Measurements from ENCODE around the gene BLOC1S5.

The BLOC1S5 gene

DNA sequence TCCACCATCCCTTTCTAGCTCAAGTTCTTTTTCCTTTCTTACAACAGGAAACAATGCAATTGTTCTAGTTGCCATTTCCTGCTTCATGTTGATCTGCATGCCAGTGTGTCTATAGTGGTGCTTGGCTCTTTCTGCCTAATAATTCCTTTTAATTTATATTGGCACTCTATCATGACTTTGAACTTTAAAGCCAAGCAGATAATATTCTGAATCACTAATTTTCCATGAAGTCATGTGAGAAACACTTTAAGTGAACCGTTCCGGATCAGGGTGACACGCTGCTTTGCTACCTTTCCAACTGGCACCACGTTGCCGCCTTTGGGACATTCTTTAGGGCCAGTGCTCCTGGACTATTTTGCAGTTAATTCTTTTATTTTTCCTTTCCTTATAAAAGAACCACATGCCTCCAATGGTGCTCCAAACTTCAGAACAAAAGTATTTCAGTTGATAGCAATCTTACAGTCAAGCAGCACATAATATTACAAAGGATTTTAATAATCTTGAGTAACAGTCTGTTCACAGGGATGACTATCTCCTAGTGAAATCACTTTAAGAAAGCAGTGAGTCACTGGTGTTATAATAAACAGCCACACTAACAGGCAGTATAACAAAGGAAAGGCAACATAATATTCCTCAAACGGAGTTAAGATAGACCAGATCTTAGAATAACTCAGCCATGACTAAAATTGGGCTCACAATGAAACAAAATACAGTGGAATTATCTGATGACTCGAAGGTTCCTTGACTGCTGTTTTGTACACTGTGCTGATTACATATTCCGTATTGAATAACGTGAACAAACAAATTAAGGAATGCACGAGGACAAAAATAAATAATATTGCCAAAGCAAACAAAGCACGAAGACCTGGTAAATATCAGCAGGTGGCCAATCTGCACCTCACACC lies 19.0 kb upstream of the BLOC1S5 start:
- in situ Hi-C loops (cut with HindIII; ENCODE audit: low sequenced_read_pairs) = no loop called here

DNA sequence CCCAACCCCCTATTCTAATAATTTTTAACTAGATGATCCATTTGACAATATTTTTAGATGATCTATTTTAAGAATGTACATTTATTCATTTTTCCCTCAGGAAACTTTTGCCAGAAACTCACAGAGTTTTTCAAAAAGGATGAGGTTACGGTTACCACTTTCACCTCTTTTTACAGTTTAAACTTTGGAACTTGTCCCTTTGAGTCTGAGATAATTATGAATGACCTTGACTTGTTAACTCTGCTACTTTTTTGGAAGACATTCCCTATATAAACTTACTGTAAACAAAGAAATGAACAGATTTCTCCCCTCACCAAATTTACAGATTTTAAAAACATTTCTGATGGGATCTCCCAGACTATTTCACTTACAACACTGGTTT lies 18.4 kb upstream of the BLOC1S5 start:
- in situ Hi-C loops (cut with HindIII; ENCODE audit: low sequenced_read_pairs) = no loop called here

DNA sequence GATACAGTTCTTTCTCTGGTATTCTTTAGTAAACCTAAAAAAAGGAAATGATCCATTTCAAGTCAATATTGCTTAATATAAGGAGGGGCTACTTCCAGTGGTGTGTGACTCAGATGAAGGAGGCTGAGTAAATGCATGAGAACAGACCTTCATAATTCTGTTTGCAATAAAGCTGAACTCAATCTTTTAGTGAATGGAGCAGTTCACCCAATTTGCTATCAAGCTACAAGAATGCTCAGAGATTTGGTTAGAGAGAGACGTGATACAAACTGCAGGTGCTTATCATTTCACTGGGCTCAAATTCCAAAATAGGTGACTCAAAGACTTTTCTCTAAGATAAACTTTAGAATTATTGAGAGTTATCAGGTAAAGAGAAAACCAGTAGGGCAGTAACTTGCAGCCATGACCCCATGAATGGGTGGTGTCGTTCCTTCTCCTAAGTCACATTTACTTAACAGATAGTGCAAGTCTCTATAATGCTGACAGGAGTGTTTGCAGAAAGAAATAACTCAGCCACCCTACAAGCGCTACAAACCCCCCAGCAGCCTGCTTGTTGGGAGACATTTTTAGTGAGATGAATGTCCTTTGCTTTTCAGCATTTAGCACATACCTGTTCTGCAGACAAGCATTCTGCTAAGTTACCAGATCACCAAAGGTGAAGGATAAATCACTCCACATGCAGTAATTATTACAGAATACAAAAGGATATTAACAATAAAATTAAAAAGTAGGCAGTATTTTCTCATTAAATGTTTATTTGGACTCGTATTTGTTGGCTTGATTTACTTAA lies 16.4 kb upstream of the BLOC1S5 start:
- in situ Hi-C loops (cut with HindIII; ENCODE audit: low sequenced_read_pairs) = no loop called here

DNA sequence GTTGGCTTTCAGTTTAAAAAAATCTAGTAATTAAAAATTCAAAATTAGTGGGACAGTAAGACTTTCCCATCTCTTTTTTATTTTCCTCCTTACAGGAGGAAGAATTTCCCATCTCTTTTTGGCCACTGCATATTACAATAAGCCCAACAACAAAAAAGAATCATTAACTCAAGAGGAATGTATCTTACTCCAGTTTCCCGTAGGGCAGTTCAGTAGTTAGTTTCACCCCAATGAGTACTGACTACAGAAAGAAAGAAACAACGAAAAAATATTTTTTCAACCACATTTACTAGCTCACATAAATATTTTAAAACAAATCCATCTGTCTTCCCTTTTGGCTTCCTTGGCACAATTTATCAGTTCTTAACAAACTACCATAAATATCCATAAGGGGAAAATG lies 14.9 kb upstream of the BLOC1S5 start:
- in situ Hi-C loops (cut with HindIII; ENCODE audit: low sequenced_read_pairs) = no loop called here

DNA sequence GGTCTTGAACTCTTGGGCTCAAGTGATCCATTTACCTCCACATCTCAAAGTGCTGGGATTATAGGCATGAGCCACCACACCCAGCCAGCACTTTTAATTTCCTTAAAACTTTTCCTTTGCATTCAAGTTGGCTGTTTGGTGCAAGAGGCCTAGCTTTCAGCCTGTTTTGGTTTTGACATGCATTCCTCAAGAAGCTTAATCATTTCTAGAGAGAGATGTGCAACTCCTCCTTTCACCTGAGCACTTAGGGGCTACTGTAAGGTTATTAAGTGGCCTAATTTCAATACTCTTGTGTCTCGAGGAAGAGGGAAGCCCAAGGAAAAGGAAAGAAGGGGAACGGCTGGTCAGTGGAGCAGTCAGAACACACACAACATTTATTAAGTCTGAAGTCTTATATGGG lies 13.8 kb upstream of the BLOC1S5 start:
- in situ Hi-C loops (cut with HindIII; ENCODE audit: low sequenced_read_pairs) = no loop called here

DNA sequence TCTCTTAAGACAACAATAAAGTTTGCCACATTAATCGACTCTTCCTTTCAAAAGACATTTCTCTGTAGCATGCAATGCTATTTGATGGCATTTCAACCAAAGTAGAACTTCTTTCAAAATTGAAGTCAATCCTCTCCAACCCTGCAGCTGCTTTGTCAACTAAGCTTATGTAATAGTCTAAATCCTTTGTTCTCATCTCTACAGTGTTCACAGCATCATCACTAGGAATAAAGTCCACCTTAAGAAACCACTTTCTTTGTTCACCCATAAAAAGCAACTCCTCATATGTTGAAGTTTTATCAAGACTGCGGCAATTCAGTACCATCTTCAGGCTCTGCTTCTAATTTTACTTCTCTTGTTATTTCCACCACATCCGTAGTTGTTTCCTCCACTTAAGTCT lies 11.5 kb upstream of the BLOC1S5 start:
- in situ Hi-C loops (cut with HindIII; ENCODE audit: low sequenced_read_pairs) = no loop called here

DNA sequence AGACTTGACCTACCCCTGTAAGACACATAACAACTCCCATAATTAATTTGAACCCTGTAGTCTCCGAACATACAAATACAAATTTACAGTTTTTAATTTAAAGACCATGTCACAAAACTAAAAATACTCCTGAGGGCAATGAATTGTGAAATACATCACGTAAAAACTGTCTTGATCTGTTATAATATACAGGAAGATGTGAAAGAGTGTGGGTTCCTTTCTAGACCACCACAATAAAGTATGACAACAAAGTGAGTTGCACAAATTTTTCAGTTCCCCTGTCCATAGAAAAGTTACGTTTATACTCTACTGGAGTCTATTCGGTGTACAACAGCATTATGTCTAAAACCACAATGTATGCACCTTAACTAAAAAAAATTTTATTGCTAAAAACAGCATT lies 11.0 kb upstream of the BLOC1S5 start:
- in situ Hi-C loops (cut with HindIII; ENCODE audit: low sequenced_read_pairs) = no loop called here

DNA sequence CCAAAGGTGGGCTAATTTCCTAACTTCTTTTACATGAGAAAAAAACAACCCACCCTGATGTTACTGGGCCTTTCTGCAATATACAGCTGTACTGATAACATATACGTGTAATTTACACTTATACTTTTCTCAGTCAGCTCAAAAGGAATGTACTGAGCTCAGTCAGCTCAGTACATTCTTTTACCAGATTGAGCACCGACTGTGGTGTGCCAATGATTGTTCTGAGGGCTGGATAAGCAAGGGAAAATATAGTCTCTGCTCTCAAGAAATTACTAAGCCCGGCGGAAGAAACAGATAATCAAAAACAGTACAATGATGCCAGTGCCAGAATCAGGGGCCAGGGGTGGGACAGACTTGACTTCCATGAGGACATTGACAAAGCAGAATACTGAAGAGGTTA lies 10.0 kb upstream of the BLOC1S5 start:
- in situ Hi-C loops (cut with HindIII; ENCODE audit: low sequenced_read_pairs) = no loop called here

DNA sequence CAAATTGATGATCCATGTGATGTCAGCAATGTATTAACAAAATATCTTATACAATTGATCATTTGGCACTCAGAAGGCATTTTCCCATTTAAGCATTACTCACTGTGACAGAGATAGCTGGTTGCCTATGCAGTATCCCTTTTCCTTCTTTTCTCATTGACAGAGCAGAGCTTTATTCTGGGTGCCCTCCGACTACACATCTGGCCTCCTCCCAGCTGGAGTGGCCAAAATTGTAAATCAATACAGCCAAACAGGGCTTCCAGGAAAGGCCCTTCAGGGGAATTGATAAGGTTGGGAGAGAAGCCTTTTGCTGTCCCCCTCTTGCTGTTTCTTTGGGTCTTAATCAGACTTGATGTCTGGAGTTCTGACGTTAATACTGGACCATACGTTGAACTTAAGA lies 9.6 kb upstream of the BLOC1S5 start:
- in situ Hi-C loops (cut with HindIII; ENCODE audit: low sequenced_read_pairs) = no loop called here

DNA sequence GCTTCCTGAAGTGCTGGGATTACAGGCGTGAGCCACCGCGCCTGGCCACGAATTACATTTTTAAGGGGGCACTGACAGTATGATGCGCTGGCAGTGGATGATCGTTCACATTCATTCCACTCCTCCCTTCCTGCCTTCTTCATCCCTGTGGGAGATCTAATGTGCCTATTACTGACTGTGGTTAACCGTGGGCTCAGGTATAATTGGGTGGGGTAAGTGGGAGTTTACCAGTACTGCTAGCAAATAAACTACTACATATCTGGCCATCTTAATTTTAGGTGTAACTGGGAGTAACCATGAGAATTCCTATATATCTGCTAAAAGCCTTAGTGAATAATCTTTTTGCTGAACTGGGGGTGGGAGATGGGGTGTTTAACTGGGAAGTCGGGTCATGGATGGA lies 6.5 kb upstream of the BLOC1S5 start:
- in situ Hi-C loops (cut with HindIII; ENCODE audit: low sequenced_read_pairs) = no loop called here

DNA sequence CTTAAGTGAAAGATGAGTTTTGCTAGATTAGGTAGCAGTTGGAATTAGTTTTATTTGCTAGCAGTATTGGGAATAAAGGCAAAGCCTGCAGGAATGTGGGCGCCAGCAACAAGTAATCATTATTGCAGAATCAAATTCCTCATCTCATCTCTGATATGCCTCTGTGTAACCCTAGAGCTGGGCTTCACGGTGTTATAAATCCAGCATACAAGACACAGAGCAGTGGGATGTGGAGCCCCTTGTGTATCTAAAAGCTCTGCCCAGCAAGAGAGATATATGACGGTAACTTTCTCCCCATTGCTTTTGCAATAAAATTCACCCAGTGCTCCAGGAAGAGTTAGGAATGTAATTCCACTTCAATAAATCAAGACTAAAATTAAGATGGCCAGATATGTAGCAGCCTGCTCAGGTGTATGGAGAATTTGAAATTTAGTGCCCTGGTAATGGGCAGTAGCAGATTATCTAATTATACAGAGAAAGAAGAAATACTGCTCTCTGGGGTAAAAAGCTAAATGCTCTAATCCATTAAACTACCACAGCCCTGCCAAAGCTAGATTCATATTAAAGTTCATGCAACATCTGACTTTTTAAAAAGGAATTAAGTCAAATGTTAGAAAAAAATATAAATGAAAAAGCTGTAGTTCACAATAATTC lies 5.6 kb upstream of the BLOC1S5 start:
- in situ Hi-C loops (cut with HindIII; ENCODE audit: low sequenced_read_pairs) = no loop called here

DNA sequence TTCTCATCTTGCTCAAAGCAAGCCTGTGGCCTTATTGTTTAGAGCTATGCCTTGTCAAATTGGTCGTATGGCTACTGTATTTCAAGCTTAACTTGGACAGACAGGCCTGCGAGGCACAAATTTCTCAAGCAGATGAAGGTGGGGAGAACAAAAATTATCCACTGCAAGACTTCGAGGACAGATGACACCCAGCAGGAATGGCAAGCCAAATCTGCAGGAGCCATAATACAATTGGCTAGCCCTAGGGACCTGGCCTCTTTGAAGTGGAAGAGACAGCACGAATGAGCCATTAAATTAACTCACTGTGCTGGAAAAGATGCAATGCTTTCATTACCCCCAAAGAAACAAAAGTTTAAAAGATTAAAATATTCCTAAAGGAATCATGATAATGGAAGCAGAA lies 5.0 kb upstream of the BLOC1S5 start:
- in situ Hi-C loops (cut with HindIII; ENCODE audit: low sequenced_read_pairs) = no loop called here

DNA sequence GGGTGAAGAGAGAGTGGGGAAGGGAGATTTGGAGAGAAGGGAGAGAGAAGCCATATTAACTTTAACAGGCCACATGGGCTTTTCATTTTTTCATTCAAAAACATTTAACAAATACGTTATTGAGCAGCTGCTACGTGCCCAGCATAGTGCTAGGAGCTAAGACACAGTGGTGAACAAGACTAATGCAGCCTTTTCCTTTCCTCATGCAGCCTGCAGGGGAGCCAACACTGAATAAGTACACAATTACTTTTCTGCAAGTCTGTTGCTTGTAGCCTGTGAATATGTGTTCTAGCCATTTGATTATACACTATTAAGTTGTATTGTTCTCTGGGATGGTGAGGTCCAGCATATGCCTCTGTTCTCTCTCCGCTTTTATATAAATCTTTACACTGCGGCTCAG lies 1.9 kb upstream of the BLOC1S5 start:
- in situ Hi-C loops (cut with HindIII; ENCODE audit: low sequenced_read_pairs) = no loop called here

DNA sequence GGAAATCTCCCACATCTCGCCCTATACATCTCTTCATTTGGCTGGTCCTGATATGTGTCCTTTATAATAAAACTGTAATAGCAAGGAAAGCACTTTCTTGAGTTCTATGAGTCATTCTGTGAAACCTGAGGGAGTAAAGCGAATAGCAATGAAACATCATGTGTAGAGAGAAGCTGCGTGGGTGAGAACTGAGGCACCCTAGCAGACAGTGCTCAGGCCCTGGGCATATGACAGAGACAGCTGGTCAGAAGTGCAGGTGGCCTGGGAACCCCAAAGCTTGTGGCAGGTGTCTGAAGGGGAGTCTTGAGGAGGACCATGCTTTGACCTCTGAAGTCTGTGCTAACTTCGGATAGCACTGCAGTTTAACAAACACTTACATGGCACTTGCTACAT lies 1.3 kb upstream of the BLOC1S5 start:
- in situ Hi-C loops (cut with HindIII; ENCODE audit: low sequenced_read_pairs) = no loop called here

DNA sequence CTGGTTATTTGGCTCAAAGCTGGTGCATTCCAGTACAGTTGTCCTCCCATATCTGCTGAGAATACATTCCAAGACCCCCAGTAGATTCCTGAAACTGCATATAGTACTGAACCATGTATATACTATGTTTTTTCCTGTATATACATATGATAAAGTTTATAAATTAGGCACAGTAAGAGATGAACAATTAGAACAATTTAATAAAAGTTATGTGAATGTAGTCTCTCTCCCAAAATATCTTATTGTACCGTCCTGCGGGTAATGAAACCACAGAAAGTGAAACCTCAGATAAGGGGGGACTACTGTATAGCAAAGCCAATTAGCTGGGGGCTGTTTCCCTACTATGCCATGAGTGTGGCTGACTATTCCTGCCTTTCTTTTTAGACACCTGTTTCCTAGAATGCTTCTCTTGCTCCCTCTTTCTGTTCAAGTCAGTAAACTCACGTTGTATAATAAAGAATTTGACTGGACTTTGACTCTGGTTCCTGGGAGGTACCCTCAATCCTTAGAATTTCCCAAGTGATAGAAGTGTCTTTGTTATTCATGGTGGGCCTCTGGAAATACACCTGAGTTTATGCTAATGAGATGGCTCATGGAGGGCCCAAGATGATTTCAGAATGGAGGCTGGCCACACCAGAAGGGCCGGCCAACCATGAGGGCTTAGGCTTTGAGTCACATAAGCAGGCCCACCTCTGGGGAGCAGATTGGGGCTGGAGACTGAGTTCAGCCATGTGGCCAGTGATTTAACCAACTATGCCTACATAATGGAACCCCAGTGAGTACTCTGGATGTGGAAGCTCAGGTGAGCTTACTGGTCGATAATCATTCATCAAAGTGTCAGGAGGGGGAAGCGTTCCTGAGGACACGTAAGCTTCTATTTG lies 689 bp upstream of the BLOC1S5 start:
- in situ Hi-C loops (cut with HindIII; ENCODE audit: low sequenced_read_pairs) = no loop called here

DNA sequence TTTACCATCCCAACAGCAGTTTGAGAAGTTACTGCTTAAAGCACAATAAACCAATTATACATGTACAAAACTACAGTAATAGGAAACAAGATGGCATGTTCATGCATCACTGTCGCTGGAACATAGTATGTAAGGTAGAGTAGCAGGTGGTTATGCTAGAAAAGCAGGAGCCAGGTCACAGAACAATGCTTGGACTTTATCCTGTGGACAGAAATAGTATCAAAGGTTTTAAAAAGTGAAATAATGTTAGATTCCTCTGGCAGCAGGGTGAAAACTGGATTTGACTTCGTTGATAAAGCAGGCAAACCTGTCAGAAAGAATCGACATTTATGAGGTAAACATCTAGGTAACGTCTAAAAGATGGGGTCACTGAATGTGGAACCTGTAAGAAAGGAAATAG lies 2.5 kb downstream of the BLOC1S5 start:
- in situ Hi-C loops (cut with HindIII; ENCODE audit: low sequenced_read_pairs) = no loop called here

DNA sequence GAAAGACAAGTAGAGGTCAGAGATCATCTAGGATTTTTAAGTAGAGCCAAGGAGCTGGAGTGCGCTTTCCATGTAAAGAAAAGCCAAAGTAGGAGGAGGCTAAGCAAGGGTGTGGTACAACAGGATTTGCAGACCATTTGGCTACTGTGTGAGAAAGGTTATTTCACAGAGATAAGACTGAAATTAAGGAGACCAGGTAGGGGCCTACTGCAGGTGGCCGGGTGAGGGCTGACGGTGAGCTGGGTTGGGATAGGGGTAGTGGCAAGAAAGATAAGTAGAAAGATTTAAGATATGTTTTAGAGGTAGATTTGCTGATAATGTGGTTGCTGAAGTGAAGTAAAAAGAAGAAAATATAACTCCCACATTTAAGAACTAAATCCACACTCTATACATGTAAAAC lies 3.8 kb downstream of the BLOC1S5 start:
- in situ Hi-C loops (cut with HindIII; ENCODE audit: low sequenced_read_pairs) = no loop called here

DNA sequence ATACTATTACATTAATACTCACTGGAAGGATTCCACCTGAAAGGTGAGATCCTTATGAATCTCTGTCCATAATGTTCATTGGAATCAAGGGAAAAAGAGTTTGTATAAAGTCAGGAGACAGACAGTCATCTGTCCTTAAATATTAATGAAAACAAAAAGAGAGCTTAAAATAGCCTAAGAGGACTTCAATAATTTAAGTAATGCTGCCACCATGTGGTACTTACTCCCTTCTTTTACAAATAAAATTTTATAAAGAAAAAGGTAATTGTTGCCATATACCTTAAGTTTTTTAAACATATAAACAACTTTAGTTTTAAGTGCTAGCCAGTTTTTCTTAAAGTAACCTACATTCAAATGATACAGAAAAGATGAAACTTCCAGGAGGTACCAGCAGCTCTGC lies 5.1 kb downstream of the BLOC1S5 start:
- in situ Hi-C loops (cut with HindIII; ENCODE audit: low sequenced_read_pairs) = no loop called here

DNA sequence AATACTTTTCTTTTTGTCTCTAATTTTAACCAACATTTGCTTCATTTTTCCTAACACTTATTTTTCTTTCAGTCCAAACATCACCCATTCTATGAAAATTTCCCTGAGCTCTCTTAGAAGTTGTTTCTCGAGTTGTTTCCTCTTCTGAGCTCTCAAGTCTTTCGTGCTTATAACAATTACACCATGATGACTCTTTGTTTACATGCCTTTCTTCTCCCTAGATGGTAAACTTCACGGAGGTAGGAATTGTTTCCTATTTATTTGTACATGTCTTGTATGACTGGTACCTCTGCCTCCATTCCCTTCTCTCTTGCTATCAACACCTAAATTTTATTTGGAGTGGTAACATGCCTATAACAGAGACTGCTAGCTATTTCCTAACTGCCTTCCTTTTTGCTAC lies 6.4 kb downstream of the BLOC1S5 start:
- in situ Hi-C loops (cut with HindIII; ENCODE audit: low sequenced_read_pairs) = no loop called here

DNA sequence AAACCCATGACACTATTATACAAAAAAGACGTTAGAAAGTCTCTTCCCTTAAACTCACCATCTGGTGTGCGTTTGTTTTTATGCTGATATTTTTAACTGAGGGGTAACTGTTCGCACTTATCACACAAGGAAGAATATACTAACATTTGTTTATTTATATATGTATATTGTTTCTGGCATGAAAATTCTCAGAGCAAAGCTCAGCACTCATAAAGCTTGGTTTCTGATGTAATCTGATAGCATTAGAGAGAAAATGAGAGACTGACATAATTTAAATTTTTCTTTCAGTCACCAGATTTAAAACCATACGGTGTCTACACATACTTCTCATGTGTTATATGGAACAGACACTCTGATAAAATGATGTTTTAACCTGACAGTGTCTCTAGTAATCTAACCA lies 6.9 kb downstream of the BLOC1S5 start:
- in situ Hi-C loops (cut with HindIII; ENCODE audit: low sequenced_read_pairs) = no loop called here

DNA sequence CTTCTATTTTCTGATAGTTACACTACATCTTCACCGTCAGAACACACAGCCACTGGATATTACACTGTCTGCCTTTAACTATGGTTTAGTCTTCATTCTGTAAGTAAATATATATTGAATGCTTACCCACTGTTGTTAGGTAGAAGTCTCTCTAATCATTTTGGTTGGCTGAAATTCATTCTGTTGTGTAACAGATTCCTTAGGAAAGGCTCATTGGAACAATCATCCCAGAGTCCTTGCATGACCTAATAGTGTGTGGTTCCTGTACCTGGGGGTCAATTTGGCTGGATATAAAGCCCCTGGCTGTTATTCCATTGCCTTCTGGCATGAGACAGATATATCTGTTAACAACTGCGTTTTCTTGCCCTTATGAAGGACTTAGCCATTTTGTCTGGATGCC lies 9.9 kb downstream of the BLOC1S5 start:
- in situ Hi-C loops (cut with HindIII; ENCODE audit: low sequenced_read_pairs) = no loop called here
